Keratinocyte (primary cell): ENCODE results near the gene ABI3.

Experiments
- CTCF ChIP-seq, 3 experiments: IDR thresholded peaks in 1 of 3; conservative IDR thresholded peaks in 1 of 3; optimal IDR thresholded peaks in 1 of 3; 2 replicates in 2 of 3; 3 replicates in 1 of 3; pipeline versions ENCODE3 to v1.5.1; 2011; ENCODE audit warnings: low read length in 3 of 3, mild to moderate bottlenecking in 3 of 3, moderate library complexity in 2 of 3, control low read depth in 1 of 3, inconsistent platforms in 1 of 3; ENCODE audit not compliant: insufficient read depth in 2 of 3; ENCODE audit errors: extremely low read depth in 1 of 3
- EZH2 ChIP-seq: IDR thresholded peaks from one replicate; pipeline ENCODE4 v1.6.1; 2012; ENCODE audit warnings: inconsistent platforms, mild to moderate bottlenecking, low read length, moderate library complexity

- TF ChIP-seq EZH2, result no peak
- no peak for TF ChIP-seq CTCF (optimal IDR thresholded peaks at IDR 0.05 in 1 of 3, IDR thresholded peaks at IDR 0.05 in 1 of 3, conservative IDR thresholded peaks at IDR 0.05 in 1 of 3; ENCODE audit: extremely low read depth in 1 of 3, insufficient read depth in 2 of 3, low read length in 3 of 3)
These were observed 29.4 kb upstream of the ABI3 start for GRCh38 chr17:49180998-49181635.
